H54 (cell line): ENCODE measurements around the gene RABGAP1L.
A peak's percentile ranks its signal among the peaks of the same experiment; 100 is the strongest.

Source experiments
- DNase-seq: peaks from one replicate; pipeline ENCODE4 v3.0.0; 2011; ENCODE audit warnings: low spot score, mixed read lengths; ENCODE audit not compliant: insufficient read length
- FAIRE-seq: peaks from 3 replicates; lab custom pipeline; 2011; peaks lifted over from hg19 to GRCh38; lab: Jason Lieb, UNC
- POLR2A ChIP-seq: IDR thresholded peaks from 2 replicates; pipeline ENCODE4 v1.6.1; 2011; ENCODE audit warnings: low read depth, mild to moderate bottlenecking, low read length

Gene RABGAP1L

DNA sequence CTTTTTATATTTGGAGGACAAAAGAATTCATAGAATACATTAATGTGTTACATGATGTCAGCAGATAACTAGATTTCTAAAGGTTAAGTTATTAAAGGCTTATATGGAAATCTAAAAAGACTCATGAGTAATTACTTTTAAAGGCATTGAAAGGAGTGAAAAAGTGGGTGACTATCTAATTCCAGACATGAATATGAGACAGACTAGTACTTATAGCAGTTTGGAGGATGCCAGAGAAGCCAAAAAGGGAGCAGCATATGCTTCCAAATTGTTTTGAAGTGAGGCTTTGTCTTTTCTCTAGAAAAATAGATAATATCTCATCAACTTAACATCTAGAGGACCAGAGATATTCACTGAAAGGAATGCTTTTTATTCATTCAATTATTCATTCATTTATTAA is 564.9 kb downstream of the RABGAP1L start:
- no peak for DNase-seq
- no peak for TF ChIP-seq POLR2A
- no peak for FAIRE-seq

DNA sequence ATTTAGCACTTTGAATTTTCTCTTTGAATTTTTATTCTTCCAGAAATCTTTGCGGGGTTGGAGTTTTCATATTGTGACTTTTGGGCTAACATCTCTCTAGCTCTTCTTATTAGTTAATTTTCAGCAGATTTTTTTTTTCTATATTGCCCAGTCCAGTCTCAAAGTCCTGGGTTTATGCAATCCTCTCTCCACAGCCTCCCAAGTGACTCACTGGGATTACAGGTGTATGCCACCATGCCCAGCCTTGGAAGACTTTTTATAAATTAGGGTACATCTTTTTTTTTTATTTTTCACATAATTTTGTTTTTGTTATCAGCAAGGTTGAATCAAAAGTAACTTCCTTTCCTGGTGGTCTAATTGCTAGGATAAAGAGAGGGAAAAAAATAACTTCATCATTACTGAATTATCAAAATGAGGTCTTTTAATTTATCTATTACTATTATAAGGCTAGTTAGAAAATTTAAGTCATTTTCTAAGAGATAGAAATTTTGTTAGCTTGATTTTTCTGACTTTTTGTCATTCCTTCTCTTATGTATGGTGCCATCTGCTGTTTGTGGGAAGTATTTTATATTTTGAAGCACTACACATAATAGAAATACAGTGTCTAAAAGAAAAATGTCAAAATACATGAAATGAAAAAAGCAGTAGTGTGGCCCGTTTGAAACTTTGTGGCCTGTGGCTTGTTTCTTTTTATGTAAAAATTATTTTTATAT is 567.0 kb downstream of the RABGAP1L start:
- no peak for DNase-seq
- peak; percentile 78 for FAIRE-seq
- no peak for TF ChIP-seq POLR2A

- DNase-seq (no peak), FAIRE-seq (no peak)
- TF ChIP-seq POLR2A, result no peak
Measured at GRCh38 chr1:174726880-174727585, 567.7 kb downstream of the RABGAP1L start.

GRCh38 chr1:174734270-174734669 is 575.0 kb downstream of the RABGAP1L start:
- FAIRE-seq (no peak), DNase-seq (no peak)
- no peak for TF ChIP-seq POLR2A

DNA sequence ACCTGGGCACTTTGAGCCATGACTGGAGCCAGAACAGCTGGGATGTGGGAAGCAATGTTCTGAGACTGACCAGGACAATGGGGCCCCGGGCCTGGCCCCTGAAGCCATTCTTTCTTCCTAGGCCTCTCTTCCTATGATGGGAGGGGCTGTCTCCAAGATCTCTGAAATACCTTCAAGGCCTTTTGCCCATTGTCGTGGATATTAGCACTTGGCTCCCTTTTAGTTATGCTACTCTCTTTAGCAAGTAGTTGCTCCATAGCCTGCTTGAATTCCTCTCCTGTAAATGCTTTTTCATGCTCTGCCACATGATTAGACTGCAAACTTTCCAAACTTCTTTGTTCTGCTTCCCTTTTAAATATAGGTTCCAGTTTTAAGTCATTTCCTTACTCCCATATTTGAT is 577.5 kb downstream of the RABGAP1L start:
- DNase-seq (no peak), FAIRE-seq (no peak)
- TF ChIP-seq POLR2A, result no peak

GRCh38 chr1:174740249-174740968 is 581.1 kb downstream of the RABGAP1L start:
- FAIRE-seq (no peak), DNase-seq (no peak)

GRCh38 chr1:174742805-174743653 is 583.7 kb downstream of the RABGAP1L start:
- DNase-seq (no peak), FAIRE-seq (peak; percentile 60)
- no peak for TF ChIP-seq POLR2A

More at GRCh38 chr1:174740249-174740968, 581.1 kb downstream of the RABGAP1L start:
- no peak for TF ChIP-seq POLR2A

DNA sequence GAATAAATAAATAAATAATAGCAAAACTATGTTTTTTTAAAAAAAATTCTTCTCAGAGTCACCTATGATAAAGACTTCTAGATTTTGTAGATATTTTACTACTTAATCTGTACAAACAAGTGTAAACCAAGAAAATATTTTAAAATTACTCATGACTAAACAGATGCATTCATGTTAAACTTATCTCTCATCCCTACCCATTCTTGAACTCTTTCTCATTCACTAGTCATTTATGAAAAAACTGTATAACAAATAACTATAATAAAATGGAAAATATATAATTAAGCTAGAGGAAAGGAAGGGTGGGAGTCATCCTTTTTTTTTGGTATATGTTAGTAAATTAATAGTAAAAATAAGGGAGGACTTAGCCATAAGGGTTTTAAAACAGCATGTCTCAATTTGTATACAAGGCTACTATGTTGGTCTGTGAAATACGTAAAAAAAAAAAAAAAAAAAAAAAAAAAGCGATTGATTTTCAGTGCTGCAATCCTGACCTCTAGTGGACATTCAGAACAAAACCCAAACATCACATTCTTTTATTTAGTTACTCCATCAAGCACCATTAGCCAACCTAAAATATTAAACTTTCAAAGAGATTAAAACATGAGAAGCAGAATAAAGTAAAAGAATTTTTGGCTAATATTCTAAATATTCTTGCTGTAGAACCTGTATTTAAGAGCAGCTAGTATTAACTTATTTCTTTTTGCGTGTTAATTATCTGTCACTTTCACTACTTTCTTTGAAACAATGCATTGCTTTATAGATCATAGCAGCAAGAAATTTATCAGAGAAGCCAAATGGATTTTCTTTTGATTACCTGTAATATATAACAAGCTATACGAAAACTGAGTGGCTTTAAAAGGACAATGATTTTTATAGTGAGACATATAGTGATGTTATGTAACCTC is 584.6 kb downstream of the RABGAP1L start:
- no peak for TF ChIP-seq POLR2A
- FAIRE-seq (no peak), DNase-seq (no peak)

GRCh38 chr1:174744886-174745285 is 585.6 kb downstream of the RABGAP1L start:
- no peak for DNase-seq
- no peak for FAIRE-seq
- no peak for TF ChIP-seq POLR2A

GRCh38 chr1:174746024-174746808 is 586.9 kb downstream of the RABGAP1L start:
- no peak for FAIRE-seq
- TF ChIP-seq POLR2A, result no peak
- no peak for DNase-seq

DNA sequence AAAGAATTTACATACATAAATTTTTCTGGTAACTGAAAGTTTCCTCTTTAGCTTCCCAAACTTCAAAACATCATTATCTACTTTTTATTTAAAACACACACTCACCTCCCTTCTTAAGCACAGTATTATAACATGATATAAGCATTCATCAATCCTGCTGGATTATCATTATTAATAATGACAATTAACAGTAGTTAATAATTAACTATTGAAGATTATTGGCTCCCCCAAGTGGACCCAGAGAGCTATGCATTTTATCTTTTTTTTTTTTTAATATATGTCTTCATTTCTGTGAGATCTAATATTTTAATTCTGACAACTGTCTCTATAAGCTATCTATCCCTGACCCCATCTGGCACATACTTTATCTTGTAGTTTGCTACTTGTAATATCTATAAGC is 588.3 kb downstream of the RABGAP1L start:
- FAIRE-seq (no peak), DNase-seq (no peak)
- TF ChIP-seq POLR2A, result no peak

- no peak for FAIRE-seq
- no peak for TF ChIP-seq POLR2A
- DNase-seq, result no peak
Measured at GRCh38 chr1:174748586-174748985, 589.3 kb downstream of the RABGAP1L start.
